ENCODE data around the gene SH2B3.

- TF ChIP-seq EZH2phosphoT487 (IDR thresholded peaks at IDR 0.05; ENCODE audit: insufficient read depth, low read depth), result no peak
- no peak for TF ChIP-seq EZH2 (IDR thresholded peaks at IDR 0.05; ENCODE audit: insufficient read depth, poor library complexity, severe bottlenecking)
Measured at GRCh38 chr12:111451649-111452129, 46.0 kb downstream of the SH2B3 start.

Data from GM23248 (cell line).